Suprapubic skin (tissue), 3 donors: ENCODE results near the gene NR2F1.

Experiments used
- POLR2A ChIP-seq, 2 donors: fragments of 450-650 bp; IDR thresholded peaks; one replicate each; pipeline ENCODE4 v1.6.1; 2017; ENCODE audit warnings: antibody characterized with exemption in 2 of 2, mild to moderate bottlenecking in 2 of 2, moderate library complexity in 2 of 2
- TF ChIP-seq, protein P1 (sequence below), 2 donors: fragments of 200-600 bp in 1 of 2; fragments of 450-650 bp in 1 of 2; sonication (generic) in 1 of 2; IDR thresholded peaks; one replicate each; pipeline ENCODE4 v1.5.1; 2016 to 2019; ENCODE audit warnings: antibody characterized with exemption in 2 of 2, mild to moderate bottlenecking in 1 of 2, moderate library complexity in 1 of 2

DNA sequence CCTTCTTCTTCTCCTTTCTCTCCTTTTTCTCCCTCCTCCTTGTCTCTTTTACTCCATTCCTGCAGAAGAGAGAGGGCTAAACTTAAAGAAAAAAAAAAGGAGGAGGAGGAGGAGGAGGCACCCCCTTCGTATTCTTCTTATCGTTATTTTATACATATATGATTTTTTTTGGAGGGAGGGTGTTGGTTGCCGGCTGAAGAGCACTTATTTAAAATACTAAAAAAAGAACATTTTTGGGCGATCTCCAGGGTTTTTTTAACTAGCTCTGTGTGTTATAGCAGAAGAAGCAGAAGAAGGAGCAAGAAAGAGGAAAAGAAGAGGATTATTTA is 381 bp downstream of the NR2F1 start:
- TF ChIP-seq, protein P1, sequence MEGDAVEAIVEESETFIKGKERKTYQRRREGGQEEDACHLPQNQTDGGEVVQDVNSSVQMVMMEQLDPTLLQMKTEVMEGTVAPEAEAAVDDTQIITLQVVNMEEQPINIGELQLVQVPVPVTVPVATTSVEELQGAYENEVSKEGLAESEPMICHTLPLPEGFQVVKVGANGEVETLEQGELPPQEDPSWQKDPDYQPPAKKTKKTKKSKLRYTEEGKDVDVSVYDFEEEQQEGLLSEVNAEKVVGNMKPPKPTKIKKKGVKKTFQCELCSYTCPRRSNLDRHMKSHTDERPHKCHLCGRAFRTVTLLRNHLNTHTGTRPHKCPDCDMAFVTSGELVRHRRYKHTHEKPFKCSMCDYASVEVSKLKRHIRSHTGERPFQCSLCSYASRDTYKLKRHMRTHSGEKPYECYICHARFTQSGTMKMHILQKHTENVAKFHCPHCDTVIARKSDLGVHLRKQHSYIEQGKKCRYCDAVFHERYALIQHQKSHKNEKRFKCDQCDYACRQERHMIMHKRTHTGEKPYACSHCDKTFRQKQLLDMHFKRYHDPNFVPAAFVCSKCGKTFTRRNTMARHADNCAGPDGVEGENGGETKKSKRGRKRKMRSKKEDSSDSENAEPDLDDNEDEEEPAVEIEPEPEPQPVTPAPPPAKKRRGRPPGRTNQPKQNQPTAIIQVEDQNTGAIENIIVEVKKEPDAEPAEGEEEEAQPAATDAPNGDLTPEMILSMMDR (IDR thresholded peaks at IDR 0.05): no peak
- no peak for TF ChIP-seq POLR2A (IDR thresholded peaks at IDR 0.05)
